Sigmoid colon (tissue), 4 donors: Measurements from ENCODE around the gene CLTC.

Experiments used
- CTCF ChIP-seq, 4 experiments: fragments of 450-650 bp in 3 of 4; fragments of 200-600 bp in 1 of 4; IDR thresholded peaks; one replicate each; pipeline ENCODE4 v1.5.1; 2016 to 2019; ENCODE audit warnings: antibody characterized with exemption in 4 of 4, mild to moderate bottlenecking in 3 of 4, moderate library complexity in 2 of 4
- EP300 ChIP-seq, 4 donors: sonication (generic); formaldehyde crosslinking; IDR thresholded peaks; one replicate each; pipeline ENCODE4 v1.6.1; 2017; ENCODE audit warnings: antibody characterized with exemption in 4 of 4
- POLR2A ChIP-seq, 2 donors: fragments of 450-650 bp; IDR thresholded peaks; one replicate each; pipeline ENCODE4 v1.6.1; 2016; ENCODE audit warnings: antibody characterized with exemption in 2 of 2, mild to moderate bottlenecking in 2 of 2, moderate library complexity in 2 of 2
- POLR2AphosphoS5 ChIP-seq, 4 donors: sonication (generic); formaldehyde crosslinking; IDR thresholded peaks; one replicate each; pipeline ENCODE4 v1.6.1; 2017; ENCODE audit warnings: antibody characterized with exemption in 4 of 4

- TF ChIP-seq CTCF (IDR thresholded peaks at IDR 0.05): no peak
- TF ChIP-seq POLR2A (IDR thresholded peaks at IDR 0.05): no peak
- TF ChIP-seq EP300 (IDR thresholded peaks at IDR 0.05): no peak
- no peak for TF ChIP-seq POLR2AphosphoS5 (IDR thresholded peaks at IDR 0.05)
Measured at GRCh38 chr17:59683283-59683682, 63.6 kb downstream of the CLTC start.
